Left ventricle myocardium inferior (tissue), 1 donor: ENCODE results near the gene USH2A. TPM values are rescaled to one million over a fixed set of nuclear protein-coding genes. Genes with fewer than 3 reads are reported as not detected.

Source experiments
- DNase-seq: peaks from one replicate; pipeline ENCODE4 v3.0.0-alpha.2; 2020
- H3K27ac ChIP-seq: fragments of 200-600 bp; replicated peaks from 2 replicates; pipeline ENCODE4 v1.8.0; 2021
- H3K27me3 ChIP-seq: fragments of 200-600 bp; 2 replicates; pipeline ENCODE4 v1.8.0; 2021; ENCODE audit warnings: low read depth
- H3K36me3 ChIP-seq: fragments of 200-600 bp; 2 replicates; pipeline ENCODE4 v1.8.0; 2021
- H3K4me1 ChIP-seq: fragments of 200-600 bp; 2 replicates; pipeline ENCODE4 v1.8.0; 2021
- H3K4me3 ChIP-seq: fragments of 200-600 bp; 2 replicates; pipeline ENCODE4 v1.8.0; 2021; ENCODE audit warnings: mild to moderate bottlenecking, moderate library complexity
- H3K9me3 ChIP-seq: fragments of 200-600 bp; replicated peaks from 2 replicates; pipeline ENCODE4 v1.8.0; 2021
- CTCF ChIP-seq: fragments of 200-600 bp; IDR thresholded peaks from 2 replicates; pipeline ENCODE4 v1.8.0; 2021; ENCODE audit warnings: antibody characterized with exemption, mild to moderate bottlenecking, borderline replicate concordance
- intact Hi-C: fragments of 100-400 bp; cut with micrococcal nuclease; formaldehyde crosslinking; loops from one replicate; pipeline ENCODE4 v1.11.0; 2022
- total RNA-seq: library from RNA; stranded (reverse); fragmentation: NEBNext Ultra II Directional; extraction: Animal tissue kit (Norgen Biotek cat#: 25700); gene quantifications from one replicate; pipeline ENCODE4 v1.2.1, GENCODE V29; 2021
- donor health status: DM: no; HTN: yes; CAD: no; lungs with severe emphysema.

The USH2A gene
- total RNA-seq, 1 donor from 2014 or later, result 3.6 TPM

GRCh38 chr1:215865060-215865459, 558.2 kb downstream of the USH2A start:
- H3K27ac ChIP-seq, result no peak overlapping the region

GRCh38 chr1:215863796-215864195, 559.5 kb downstream of the USH2A start:
- no peak overlapping the region for H3K27ac ChIP-seq
- no peaks in the 10 kb centered on the region for H3K4me1 ChIP-seq
- H3K36me3 ChIP-seq, result no peaks in the 10 kb centered on the region
- H3K27me3 ChIP-seq, result no peaks in the 10 kb centered on the region
- no peak overlapping the region for H3K4me3 ChIP-seq
- no peak for DNase-seq
- no peaks in the 10 kb centered on the region for H3K9me3 ChIP-seq
- TF ChIP-seq CTCF, result no peak
- intact Hi-C loops, result no loop called here

More at GRCh38 chr1:215865060-215865459, 558.2 kb downstream of the USH2A start:
- intact Hi-C loops, result no loop called here
- Histone ChIP-seq H3K36me3 (no peaks in the 10 kb centered on the region), H3K9me3 (no peaks in the 10 kb centered on the region), H3K4me3 (no peak overlapping the region), H3K4me1 (no peaks in the 10 kb centered on the region), H3K27me3 (no peaks in the 10 kb centered on the region)
- DNase-seq, result no peak
- no peak for TF ChIP-seq CTCF

DNA sequence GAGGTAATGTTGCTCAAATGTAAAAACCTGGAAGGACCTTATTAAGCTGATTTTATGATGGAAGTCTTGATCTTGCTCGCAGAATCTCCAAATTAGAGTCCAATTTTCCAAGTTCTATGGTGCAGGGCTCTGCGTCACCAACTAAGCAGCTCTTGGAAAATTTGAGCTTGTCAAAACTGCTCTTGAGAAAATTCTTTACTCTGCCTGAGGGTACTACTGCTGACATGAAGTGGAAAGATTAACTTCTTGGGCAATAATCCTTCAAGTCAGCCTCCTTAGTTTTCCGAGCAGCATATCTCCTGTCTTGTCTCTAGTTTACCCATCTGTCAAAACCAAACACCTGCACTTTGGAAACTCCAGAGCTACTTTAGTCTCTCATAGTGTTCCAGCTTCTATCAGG, 562.4 kb downstream of the USH2A start:
- intact Hi-C loops, result no loop called here
- no peak for TF ChIP-seq CTCF
- H3K27me3 ChIP-seq, result no peaks in the 10 kb centered on the region
- H3K27ac ChIP-seq, result no peak overlapping the region
- no peaks in the 10 kb centered on the region for H3K36me3 ChIP-seq
- DNase-seq, result no peak
- peaks cover 5% of the 10 kb centered on the region for H3K9me3 ChIP-seq
- no peak overlapping the region for H3K4me3 ChIP-seq
- H3K4me1 ChIP-seq, result no peaks in the 10 kb centered on the region

DNA sequence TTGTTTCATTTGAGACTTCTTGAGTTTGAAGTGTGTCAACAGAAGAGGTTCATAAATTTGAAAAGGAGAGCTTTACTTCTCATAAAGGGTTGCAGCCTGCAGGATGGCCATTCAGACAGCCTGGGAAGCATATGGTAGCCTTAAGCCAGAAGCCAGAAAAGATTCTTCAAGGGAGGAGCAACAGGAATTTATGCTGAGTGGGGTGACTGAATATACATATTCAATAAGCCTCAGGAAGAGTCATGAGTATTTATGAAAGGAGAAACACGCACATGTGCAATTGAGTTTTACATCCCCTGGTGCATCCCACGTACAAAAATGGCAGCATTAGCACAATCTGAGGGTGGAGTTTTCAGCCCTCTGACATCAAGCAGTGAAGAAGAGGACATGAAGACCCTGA, 565.9 kb downstream of the USH2A start:
- no peaks in the 10 kb centered on the region for H3K4me1 ChIP-seq
- H3K27me3 ChIP-seq, result no peaks in the 10 kb centered on the region
- intact Hi-C loops, result no loop called here
- H3K4me3 ChIP-seq, result no peak overlapping the region
- H3K27ac ChIP-seq, result no peak overlapping the region
- peaks cover 40% of the 10 kb centered on the region for H3K9me3 ChIP-seq
- H3K36me3 ChIP-seq, result no peaks in the 10 kb centered on the region
- TF ChIP-seq CTCF, result no peak
- DNase-seq, result no peak

DNA sequence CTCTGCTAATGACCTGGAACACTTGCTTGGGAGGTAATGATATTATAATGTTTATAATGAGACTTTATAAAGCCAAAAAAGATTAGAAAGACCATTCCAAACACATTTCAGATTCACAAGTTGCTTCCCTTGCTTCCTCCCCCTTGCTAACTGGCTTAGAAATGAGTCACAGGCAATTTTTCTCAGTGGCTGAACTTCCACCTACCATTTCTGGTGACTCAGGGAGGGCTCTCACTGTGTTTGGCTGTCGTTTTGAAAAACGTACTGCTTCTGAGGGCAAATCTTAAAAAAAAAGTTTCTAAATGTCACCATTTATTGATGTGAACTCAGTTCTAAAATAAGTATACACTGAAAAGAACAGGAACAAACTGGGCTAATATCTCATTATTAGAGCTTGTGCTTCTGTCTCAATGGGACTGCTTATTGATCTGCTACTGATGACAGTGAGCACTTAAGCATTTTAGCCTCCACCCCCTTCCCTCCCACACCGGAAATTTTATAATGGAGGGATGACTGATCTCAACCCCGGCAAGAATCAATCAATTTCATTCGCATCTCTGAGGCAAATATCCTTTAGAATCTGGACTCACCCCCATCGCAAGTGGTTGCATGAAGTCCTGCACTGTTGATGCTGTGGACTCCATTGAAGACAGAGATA, 577.9 kb downstream of the USH2A start:
- intact Hi-C loops, result no loop called here
- no peak overlapping the region for H3K27ac ChIP-seq
- TF ChIP-seq CTCF, result no peak
- no peak overlapping the region for H3K4me3 ChIP-seq
- H3K36me3 ChIP-seq, result no peaks in the 10 kb centered on the region
- DNase-seq, result no peak
- peaks cover 23% of the 10 kb centered on the region for H3K9me3 ChIP-seq
- H3K27me3 ChIP-seq, result no peaks in the 10 kb centered on the region
- no peaks in the 10 kb centered on the region for H3K4me1 ChIP-seq
